NCI-H748 (cell line): Measurements from ENCODE around the gene CLEC4F.

Experiments used
- DNase-seq: peaks from one replicate; lab custom pipeline; 2025; ENCODE audit not compliant: unreplicated experiment; lab: John Stamatoyannopoulos, UW

CLEC4F gene

GRCh38 chr2:70789304-70790135 is 30.9 kb downstream of the CLEC4F start:
- DNase-seq, result peak; percentile 73

- peak; percentile 29 for DNase-seq
Measured at GRCh38 chr2:70785137-70785911, 35.1 kb downstream of the CLEC4F start.

DNA sequence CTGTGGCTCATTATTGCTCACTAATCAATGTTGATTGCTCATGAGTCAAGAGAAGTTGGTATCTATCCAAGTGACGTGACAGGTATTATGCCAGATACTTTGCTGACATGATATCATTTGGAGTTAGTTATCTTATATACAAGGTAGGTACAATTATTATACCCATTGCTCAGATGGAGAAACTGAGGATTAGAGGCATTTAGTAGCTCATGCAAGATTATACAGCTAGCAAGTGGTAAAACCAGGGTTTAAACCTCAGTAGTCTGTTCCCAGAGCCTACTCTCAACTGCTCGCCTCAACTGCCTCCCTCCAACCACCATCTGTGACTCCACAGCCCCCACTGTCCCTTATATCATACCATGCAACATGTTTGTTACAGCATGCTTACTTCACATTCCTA is 36.1 kb downstream of the CLEC4F start:
- DNase-seq, result no peak

- DNase-seq, result no peak
Measured at GRCh38 chr2:70779911-70780545, 40.4 kb downstream of the CLEC4F start.

DNA sequence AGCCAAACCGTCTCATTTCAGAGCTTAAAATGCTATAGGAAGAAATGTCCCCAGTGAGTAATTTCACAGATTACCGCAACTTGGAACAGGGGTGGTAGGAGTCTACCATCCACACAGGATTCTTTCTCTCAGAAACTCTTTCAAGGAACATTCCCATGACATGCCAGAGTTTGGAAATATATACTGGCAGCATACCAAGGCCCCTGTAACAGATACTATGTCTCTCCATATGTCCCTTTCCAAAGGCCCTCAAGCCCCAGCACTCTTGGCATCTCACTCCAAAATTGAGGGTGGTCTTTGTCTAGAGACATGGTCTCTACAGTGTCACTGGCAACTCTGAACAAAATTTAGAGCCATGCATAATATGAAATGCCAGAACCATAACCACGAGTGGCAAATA is 40.9 kb downstream of the CLEC4F start:
- DNase-seq, result no peak

- DNase-seq, result no peak
Measured at GRCh38 chr2:70778676-70779075, 41.7 kb downstream of the CLEC4F start.

DNA sequence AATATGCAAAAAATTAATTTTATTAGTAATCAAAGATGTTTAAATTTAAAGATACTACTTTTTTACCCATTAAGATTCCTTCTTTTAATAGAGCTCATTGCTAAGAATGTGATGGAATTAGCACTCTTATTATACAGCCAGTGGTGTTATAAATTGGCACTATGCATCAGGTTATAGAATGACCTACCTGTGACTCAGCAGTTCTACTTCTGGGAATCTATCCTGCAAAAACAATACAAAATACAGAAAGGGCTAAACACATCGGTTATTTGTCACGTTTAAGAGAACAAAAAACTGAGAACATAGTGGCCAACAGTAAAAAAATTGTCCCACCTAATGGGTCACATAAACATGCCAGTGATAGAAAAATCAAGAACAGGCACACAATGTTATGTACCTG is 42.9 kb downstream of the CLEC4F start:
- no peak for DNase-seq

- no peak for DNase-seq
Measured at GRCh38 chr2:70776266-70776665, 44.1 kb downstream of the CLEC4F start.

DNA sequence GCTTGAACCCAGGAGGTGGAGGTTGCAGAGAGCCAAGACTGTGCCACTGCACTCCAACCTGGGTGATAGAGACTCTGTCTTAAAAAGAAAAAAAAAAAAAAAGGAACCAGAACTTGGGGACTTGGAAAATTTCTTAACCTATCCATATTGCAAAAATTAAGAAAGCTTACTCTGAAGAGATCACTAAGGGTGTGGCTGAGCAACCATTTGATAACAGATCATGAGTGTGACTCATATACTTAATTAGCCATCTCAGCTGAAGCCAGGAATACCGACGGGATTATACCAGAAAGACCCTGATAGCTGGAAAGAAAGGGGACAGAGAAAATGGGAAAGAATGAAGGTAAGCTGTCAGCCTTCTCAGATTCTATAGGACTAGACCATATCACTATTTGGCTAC is 45.3 kb downstream of the CLEC4F start:
- DNase-seq, result no peak

DNA sequence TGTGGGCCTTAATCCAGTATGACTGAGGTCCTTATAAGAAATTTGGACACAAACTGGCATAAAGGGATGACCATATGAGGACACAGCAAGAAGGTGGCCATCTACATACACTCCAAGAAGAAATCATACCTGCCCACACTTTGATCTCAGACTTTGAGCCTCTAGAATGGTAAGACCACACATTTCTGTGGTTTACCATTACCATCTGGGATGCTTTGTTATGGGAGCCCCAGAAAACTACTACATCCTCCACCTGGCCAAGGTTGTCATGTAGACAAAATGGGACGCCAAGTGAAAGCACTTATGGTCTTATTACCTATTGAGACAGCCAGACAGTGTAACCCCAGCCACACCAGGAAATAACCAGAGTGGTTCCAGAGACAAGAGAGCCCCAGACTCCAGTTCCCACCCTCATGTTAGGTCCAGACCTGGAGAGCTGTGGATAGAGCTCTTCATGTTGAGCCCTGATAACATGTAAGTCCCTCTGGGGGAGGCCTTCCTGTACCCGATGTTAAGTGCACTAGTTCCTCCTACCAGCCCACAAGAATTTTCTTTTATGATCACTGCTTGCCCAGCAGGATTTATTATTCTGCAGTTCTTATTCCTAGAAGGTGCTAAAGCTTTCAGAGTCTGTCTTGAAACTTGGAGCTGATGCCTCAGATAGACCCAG is 47.8 kb downstream of the CLEC4F start:
- DNase-seq, result no peak

- no peak for DNase-seq
Measured at GRCh38 chr2:70771446-70771845, 49.0 kb downstream of the CLEC4F start.

DNA sequence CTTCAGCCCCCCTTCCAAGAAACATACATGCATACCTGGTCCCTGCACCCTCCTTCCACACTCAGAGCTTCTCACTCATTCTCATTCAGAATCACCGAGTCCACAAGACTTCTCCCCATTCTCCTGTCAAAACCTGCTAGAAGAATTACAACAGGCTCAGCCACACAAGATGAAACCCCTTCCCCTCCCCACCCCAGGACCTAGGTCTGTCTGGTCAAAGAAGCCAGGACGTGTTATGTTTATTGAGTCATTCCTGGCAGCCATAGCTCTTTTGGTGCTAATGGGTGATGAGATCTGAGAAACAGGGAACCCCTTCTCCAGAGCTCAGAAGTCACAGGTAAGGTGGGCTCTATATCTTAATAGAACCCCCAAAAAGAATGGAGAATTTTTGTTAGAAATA is 50.9 kb downstream of the CLEC4F start:
- no peak for DNase-seq

- DNase-seq, result no peak
Measured at GRCh38 chr2:70768590-70769085, 51.8 kb downstream of the CLEC4F start.

- peak; percentile 80 for DNase-seq
Measured at GRCh38 chr2:70767699-70768589, 52.5 kb downstream of the CLEC4F start, which contains the start of gene ADD2. ADD2 (minus strand) TSS chr2:70768200; CDS start chr2:70706408, 61,792 bp downstream.

GRCh38 chr2:70767079-70767698 is 53.2 kb downstream of the CLEC4F start:
- DNase-seq, result peak; percentile 83

- DNase-seq, result peak; percentile 30
Measured at GRCh38 chr2:70766357-70767078, 53.9 kb downstream of the CLEC4F start.

GRCh38 chr2:70765507-70765906 is 54.9 kb downstream of the CLEC4F start:
- no peak for DNase-seq

- no peak for DNase-seq
Measured at GRCh38 chr2:70759446-70759845, 61.0 kb downstream of the CLEC4F start.
